Measurements from ENCODE around the gene PAPOLA. TPM values are rescaled to one million over a fixed set of nuclear protein-coding genes. Genes with fewer than 3 reads are reported as not detected.

PAPOLA gene
- total RNA-seq, 1 experiment from 2014 or later, result 207 TPM

- DNase-seq, result no peak
- H3K27me3 Mint-ChIP-seq (ENCODE audit: insufficient read depth, unreplicated experiment), result no peaks in the 10 kb centered on the region
- peaks cover 1% of the 10 kb centered on the region; the same call in 1 of the 2 replicates for H3K36me3 ChIP-seq (ENCODE audit: control insufficient read depth, insufficient read depth, low read length)
- H3K4me3 Mint-ChIP-seq (ENCODE audit: unreplicated experiment), result no peak overlapping the region
- no peaks in the 10 kb centered on the region for H3K4me1 ChIP-seq
- H3K9me3 Mint-ChIP-seq (ENCODE audit: unreplicated experiment), result no peaks in the 10 kb centered on the region
- CTCF ChIA-PET, result no interaction called here
- H3K9me3 ChIP-seq, result no peaks in the 10 kb centered on the region
- no TSS peak for BruUV-seq (replicated peaks)
- peaks cover 68% of the 10 kb centered on the region for H3K36me3 Mint-ChIP-seq (ENCODE audit: insufficient read depth, unreplicated experiment)
- TF ChIP-seq CTCF (IDR thresholded peaks at IDR 0.05; ENCODE audit: insufficient read depth in 1 of 2, low read depth in 1 of 2, low read length in 1 of 2, severe bottlenecking in 1 of 2, unreplicated experiment in 1 of 2), result no peak
- POLR2A ChIA-PET, result no interaction called here
- H3K4me1 Mint-ChIP-seq (ENCODE audit: low read depth, unreplicated experiment), result no peaks in the 10 kb centered on the region
- intact Hi-C loops (cut with micrococcal nuclease; ENCODE audit: unreplicated experiment), result loop anchor here (10.0 kb wide), 1 partner anchor 260 kb away; no protein-coding TSS in a partner anchor
- no peaks in the 10 kb centered on the region for H3K27me3 ChIP-seq (replicated peaks; ENCODE audit: control insufficient read depth, insufficient read depth, low read length)
- no peak overlapping the region for H3K27ac Mint-ChIP-seq (ENCODE audit: unreplicated experiment)
- H3K4me3 ChIP-seq (ENCODE audit: low read depth, low read length), result no peak overlapping the region
These were observed 62.2 kb downstream of the PAPOLA start for GRCh38 chr14:96564389-96564788.

GRCh38 chr14:96565811-96566210, 63.6 kb downstream of the PAPOLA start:
- CTCF ChIA-PET, result no interaction called here
- H3K36me3 ChIP-seq (ENCODE audit: control insufficient read depth, insufficient read depth, low read length), result peaks cover 1% of the 10 kb centered on the region; the same call in 1 of the 2 replicates

DNA sequence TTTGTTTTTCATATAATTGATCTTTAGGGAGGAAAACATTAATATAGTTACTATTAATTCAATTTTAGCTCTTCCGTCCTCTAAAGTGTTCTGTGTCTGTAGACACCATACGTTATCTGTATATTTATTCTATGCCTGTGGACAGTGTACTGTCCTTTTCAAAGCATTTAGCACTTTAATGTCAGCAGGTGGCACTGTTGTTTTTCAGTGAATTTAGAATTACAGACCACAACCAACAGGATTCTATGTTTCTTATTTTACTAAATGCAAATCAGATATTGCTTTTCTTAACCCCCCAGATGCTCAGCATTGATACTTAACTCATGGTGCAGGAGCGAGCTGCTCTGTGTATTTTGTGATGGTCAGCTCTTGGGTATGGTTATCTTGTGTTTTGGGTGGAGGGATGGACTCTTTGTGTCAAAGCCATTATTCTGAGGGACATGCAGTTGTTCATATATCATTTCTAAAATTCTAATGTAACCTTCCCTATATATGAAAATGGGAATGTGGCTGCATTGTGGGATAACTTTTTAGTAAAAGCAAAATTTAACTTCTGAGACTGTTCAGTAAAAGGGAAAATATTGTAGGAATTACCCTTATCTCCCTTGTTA, 65.2 kb downstream of the PAPOLA start:
- Histone ChIP-seq H3K36me3 (ENCODE audit: control insufficient read depth, insufficient read depth, low read length) (peaks cover 1% of the 10 kb centered on the region; the same call in 1 of the 2 replicates), H3K4me1 (no peaks in the 10 kb centered on the region), H3K27me3 (replicated peaks; ENCODE audit: control insufficient read depth, insufficient read depth, low read length) (no peaks in the 10 kb centered on the region), H3K9me3 (no peaks in the 10 kb centered on the region), H3K4me3 (ENCODE audit: low read depth, low read length) (no peak overlapping the region)
- no TSS peak for BruUV-seq (replicated peaks)
- Mint-ChIP-seq H3K9me3 (ENCODE audit: unreplicated experiment) (no peaks in the 10 kb centered on the region), H3K4me1 (ENCODE audit: low read depth, unreplicated experiment) (no peaks in the 10 kb centered on the region), H3K4me3 (ENCODE audit: unreplicated experiment) (no peak overlapping the region), H3K36me3 (ENCODE audit: insufficient read depth, unreplicated experiment) (peaks cover 65% of the 10 kb centered on the region), H3K27me3 (ENCODE audit: insufficient read depth, unreplicated experiment) (no peaks in the 10 kb centered on the region), H3K27ac (ENCODE audit: unreplicated experiment) (no peak overlapping the region)
- peak; percentile 30 to 47 for TF ChIP-seq CTCF (IDR thresholded peaks at IDR 0.05; ENCODE audit: insufficient read depth in 1 of 2, low read depth in 1 of 2, low read length in 1 of 2, severe bottlenecking in 1 of 2, unreplicated experiment in 1 of 2)
- ChIA-PET POLR2A (no interaction called here), CTCF (interaction anchor here (0.8 kb wide), 1 partner anchor 16 kb away, joined by 3 read pairs; no protein-coding TSS in a partner anchor)
- intact Hi-C loops (cut with micrococcal nuclease; ENCODE audit: unreplicated experiment), result loop anchor here (5.0 to 10.0 kb wide), 2 partner anchors 175 to 263 kb away; no protein-coding TSS in a partner anchor
- DNase-seq, result no peak

More at GRCh38 chr14:96565811-96566210, 63.6 kb downstream of the PAPOLA start:
- Mint-ChIP-seq H3K4me3 (ENCODE audit: unreplicated experiment) (no peak overlapping the region), H3K36me3 (ENCODE audit: insufficient read depth, unreplicated experiment) (peaks cover 66% of the 10 kb centered on the region), H3K9me3 (ENCODE audit: unreplicated experiment) (no peaks in the 10 kb centered on the region), H3K4me1 (ENCODE audit: low read depth, unreplicated experiment) (no peaks in the 10 kb centered on the region), H3K27ac (ENCODE audit: unreplicated experiment) (no peak overlapping the region), H3K27me3 (ENCODE audit: insufficient read depth, unreplicated experiment) (no peaks in the 10 kb centered on the region)
- no peaks in the 10 kb centered on the region for H3K27me3 ChIP-seq (replicated peaks; ENCODE audit: control insufficient read depth, insufficient read depth, low read length)
- H3K9me3 ChIP-seq, result no peaks in the 10 kb centered on the region
- H3K4me3 ChIP-seq (ENCODE audit: low read depth, low read length), result no peak overlapping the region
- no peak for DNase-seq
- POLR2A ChIA-PET, result no interaction called here
- no TSS peak for BruUV-seq (replicated peaks)
- no peak for TF ChIP-seq CTCF (IDR thresholded peaks at IDR 0.05; ENCODE audit: insufficient read depth in 1 of 2, low read depth in 1 of 2, low read length in 1 of 2, severe bottlenecking in 1 of 2, unreplicated experiment in 1 of 2)
- intact Hi-C loops (cut with micrococcal nuclease; ENCODE audit: unreplicated experiment), result loop anchor here (5.0 to 10.0 kb wide), 2 partner anchors 176 to 261 kb away; no protein-coding TSS in a partner anchor
- no peaks in the 10 kb centered on the region for H3K4me1 ChIP-seq

All from Caco-2 (cell line).